ENCODE results near the gene UXT. TPM values are rescaled to one million over a fixed set of nuclear protein-coding genes. Genes with fewer than 3 reads are reported as not detected.

UXT gene, protein sequence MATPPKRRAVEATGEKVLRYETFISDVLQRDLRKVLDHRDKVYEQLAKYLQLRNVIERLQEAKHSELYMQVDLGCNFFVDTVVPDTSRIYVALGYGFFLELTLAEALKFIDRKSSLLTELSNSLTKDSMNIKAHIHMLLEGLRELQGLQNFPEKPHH
- 70.2 and 90.3 TPM in 2 replicates for total RNA-seq

DNA sequence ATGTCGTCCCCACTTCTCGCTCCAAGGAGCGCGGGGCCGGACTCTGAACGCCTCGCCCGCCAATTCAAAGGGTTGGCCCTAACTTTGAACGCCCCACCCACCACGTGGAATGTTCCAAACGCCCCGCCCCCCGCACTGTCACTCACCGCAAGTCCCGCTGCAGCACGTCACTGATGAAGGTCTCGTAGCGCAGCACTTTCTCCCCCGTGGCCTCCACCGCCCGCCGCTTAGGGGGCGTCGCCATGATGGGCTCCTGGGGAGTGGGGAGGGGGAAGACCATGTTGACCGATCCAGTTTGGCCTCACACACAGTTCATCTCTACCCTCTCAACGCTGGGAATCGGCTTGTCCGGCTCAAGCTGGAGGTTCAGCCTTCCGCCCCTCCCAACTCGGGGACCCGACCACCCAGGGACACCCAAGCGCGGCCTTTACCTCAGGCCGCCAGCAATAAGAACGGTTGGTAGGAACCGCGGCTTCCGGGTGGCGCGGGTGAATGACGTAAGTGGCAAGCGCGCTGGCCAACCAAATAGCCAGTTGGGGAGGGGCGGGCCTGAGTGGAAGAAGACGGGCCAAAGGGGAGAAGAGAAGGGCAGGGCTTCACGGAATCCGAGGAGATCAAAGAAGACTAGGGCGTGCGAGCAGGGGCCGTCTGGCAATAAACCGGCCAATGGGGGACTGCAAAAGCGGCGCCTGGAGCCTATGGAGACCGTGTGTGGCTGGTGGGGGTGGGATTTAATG lies at the start of gene UXT:
UXT (minus strand) TSS at position 497 of the 737 bp plus-strand sequence; CDS start at position 244, 253 bp downstream.

DNA sequence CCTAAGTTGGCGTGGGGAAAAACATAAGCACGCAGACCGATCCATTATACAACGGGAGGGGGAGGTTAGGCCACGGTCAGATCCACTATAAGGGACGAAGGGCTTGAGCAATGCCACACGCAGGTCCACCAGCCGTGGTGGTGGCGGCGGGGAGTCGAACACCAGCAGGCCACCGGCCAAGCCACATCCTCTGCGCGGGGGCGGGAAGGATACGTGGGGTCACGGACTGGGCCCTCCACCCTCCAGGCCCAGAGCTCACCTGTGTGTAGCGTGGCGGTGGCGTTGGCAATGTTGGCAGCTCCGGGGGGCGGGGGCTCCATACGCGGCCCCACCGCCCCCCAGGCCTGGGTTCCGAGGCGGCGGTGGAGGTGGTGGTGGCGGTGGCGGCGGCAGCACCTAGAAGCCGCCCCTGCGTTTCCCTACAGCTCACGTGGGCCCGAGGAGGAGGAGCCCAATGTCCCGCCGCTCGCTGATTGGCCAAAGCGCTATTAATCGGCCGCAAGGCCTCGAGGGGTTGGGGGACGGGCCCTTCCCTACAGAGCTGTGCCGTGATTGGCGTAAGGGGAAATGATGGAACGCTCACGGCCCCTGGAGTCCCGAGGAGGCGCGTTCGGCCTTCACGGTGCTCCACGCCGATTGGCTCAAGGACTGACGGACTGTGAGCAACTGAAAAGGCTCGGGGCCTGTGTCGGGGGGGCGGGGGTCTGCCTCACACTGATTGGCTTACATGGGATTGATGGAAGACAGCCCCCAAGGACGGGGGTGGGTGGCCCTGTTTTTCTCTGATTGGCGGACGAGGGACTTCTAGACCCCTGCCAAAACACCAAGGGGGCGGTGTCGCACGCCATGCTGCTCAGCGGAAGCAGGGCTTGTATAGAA lies 8.6 kb downstream of the UXT start, which contains the start of gene ELK1:
ELK1 (minus strand) TSS at position 400 of the 879 bp plus-strand sequence. CDS start 9,122 bp downstream, outside the sequence.

DNA sequence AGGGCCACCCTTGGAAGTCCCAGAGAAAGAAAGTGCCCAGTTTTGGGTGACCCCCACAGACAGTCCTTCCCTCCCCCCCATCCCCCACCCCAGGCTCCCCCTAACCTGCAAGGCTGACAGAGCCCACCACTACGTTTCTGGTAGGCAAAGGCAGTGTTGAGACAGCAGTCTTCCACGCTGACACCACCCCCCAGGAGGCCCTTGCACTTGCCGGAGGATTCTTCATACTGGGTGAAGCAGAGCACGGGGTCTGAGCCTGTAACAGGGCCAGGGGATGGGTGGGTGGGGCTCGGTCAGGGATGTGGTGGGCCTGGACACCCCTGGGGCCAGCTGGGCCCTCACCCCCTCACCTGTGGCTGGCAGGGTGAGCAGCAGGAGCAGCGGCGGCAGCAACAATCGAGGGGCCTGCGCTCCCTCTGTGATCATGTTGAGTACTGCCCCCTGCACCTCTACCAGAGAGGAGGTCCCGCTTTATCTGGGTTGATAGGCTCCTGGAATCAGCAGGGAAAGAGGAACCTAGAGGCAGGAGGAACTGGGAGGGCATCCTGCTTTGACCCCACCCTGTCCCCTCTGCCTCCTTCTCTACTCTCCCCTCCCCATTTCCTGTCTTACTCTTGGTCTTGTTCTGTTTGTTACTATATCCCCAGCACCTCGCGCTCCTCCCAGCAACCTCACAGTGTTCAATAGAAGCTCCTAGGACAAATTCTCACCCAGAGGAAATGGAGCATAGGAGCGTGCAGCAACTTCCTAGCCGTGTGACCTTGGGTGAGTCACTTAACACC lies 29.4 kb downstream of the UXT start, which contains the start of gene CFP:
CFP (minus strand) TSS at position 512 of the 782 bp plus-strand sequence; CDS start at position 426, 86 bp downstream.

DNA sequence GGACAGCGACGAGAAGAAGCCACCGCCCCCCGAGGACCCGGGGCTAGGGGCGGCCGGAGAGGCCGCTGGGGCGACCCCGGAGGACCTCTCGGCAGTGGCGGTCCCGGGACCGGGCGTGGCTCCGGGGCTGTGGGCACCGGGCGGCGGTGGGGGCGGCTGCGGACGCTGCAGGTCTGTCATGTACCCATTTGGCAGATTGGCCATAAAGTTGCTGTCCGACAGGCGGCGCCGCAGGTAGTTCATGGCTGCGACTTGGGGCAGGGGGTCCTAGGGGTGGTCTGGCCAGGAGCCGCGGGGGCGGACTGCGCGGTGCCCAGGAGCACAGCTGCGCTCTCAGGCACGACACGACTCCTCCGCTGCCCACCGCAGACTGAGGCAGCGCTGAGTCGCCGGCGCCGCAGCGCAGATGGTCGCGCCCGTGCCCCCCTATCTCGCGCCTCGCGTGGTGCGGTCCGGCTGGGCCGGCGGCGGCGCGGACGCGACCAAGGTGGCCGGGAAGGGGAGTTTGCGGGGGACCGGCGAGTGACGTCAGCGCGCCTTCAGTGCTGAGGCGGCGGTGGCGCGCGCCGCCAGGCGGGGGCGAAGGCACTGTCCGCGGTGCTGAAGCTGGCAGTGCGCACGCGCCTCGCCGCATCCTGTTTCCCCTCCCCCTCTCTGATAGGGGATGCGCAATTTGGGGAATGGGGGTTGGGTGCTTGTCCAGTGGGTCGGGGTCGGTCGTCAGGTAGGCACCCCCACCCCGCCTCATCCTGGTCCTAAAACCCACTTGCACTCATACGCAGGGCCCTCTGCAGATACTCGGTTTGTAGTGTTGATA lies 39.3 kb downstream of the UXT start, which contains the start of gene SYN1:
SYN1 (minus strand) TSS at position 372 of the 817 bp plus-strand sequence; CDS start at position 243, 129 bp downstream.

Other genes starting within 250 kb of the UXT start
- gene ZNF41, start 176.0 kb downstream of the UXT start, total RNA-seq: 4.7 and 5.3 TPM in 2 replicates
- gene ARAF, start 98.0 kb downstream of the UXT start, total RNA-seq: 27.8 and 29.9 TPM in 2 replicates
- 6,558 and 6,881 TPM in 2 replicates for gene TIMP1, start 76.7 kb downstream of the UXT start, total RNA-seq
- gene SYN1, start 39.3 kb downstream of the UXT start, total RNA-seq: 1.3 and 1.7 TPM in 2 replicates
- 0.06 and 0.20 TPM in 2 replicates for gene CFP, start 29.2 kb downstream of the UXT start, total RNA-seq
- gene ELK1, start 8.6 kb downstream of the UXT start, total RNA-seq: 29.6 and 33.2 TPM in 2 replicates
- 4.4 and 4.6 TPM in 2 replicates for gene ZNF81, start 177.7 kb upstream of the UXT start, total RNA-seq

Data from cardiac ventricle fibroblast (primary cell).